ENCODE results near the gene CES2.

CES2 gene

DNA sequence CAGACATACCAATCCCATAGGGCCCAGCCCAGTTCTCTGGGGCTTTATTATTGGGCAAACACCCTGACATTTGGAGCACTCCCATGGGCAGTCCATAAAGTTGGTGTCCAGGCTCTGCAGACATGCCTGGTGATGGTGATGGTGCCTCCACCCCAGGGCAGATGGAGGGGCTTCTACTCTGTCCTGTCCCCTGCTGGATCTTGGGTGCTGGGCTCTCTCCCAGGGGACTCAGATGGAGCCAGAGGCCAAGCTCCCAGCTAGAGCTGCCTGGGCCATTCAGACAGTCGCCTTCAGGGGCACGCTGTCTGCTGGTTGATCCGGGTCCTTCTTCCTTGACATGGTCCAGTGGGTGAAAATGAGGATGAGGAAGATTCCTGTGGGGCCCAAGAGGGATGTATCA is 27.2 kb upstream of the CES2 start:
- Mint-ChIP-seq H3K27ac (no peak overlapping the region), H3K9me3 (no peaks in the 10 kb centered on the region)

GRCh38 chr16:66908762-66909559 is 26.4 kb upstream of the CES2 start:
- intact Hi-C loops (cut with micrococcal nuclease) = no loop called here
- no peak overlapping the region for H3K4me3 Mint-ChIP-seq
- no peaks in the 10 kb centered on the region for H3K9me3 Mint-ChIP-seq
- no peaks in the 10 kb centered on the region for H3K36me3 Mint-ChIP-seq (ENCODE audit: low read depth)
- peaks cover 29% of the 10 kb centered on the region for H3K27me3 Mint-ChIP-seq
- H3K27ac Mint-ChIP-seq = no peak overlapping the region
- H3K4me1 Mint-ChIP-seq (ENCODE audit: low read depth) = no peaks in the 10 kb centered on the region

More for the DNA sequence above, 27.2 kb upstream of the CES2 start:
- no peaks in the 10 kb centered on the region for H3K36me3 Mint-ChIP-seq (ENCODE audit: low read depth)
- H3K4me3 Mint-ChIP-seq = no peak overlapping the region
- no peaks in the 10 kb centered on the region for H3K4me1 Mint-ChIP-seq (ENCODE audit: low read depth)
- intact Hi-C loops (cut with micrococcal nuclease) = no loop called here
- H3K27me3 Mint-ChIP-seq = peaks cover 34% of the 10 kb centered on the region

DNA sequence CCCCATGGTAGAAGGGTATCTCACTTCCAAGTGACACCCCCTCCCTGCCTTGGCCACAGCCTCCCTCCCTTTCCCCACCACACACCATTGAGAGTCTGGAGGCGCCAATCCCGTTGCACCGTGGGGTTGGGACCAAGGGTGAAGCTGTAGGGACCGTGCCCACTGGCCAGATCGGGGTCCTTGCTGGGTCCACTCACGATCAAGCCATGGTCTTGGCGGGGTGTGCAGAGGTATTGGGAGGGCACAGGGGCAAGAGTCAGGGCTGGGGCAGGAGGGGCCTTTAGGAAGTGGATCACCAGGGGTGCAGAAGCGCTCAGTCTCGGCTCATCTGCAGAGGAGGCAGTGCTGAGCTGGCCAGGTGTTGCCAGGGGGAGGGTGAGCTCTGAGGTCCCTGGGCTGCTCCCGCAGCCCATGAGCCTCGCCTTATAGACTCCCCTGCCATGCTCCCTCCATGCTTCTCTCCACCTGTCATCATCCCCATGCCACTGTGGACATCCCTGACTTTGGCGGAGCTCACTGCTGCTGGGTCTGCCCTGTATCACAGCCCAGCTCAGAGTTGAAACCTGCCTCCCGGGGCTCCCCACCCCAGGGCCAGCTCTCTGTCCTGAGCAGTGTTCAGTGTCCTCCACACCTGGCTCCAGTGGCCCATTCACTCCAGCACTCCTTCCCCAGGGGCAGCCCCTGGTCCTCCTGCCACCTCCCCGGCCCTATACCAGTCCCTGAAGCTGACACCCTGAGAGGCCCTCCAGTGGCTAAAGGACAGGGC is 25.0 kb upstream of the CES2 start:
- intact Hi-C loops (cut with micrococcal nuclease) = no loop called here
- no peaks in the 10 kb centered on the region for H3K9me3 Mint-ChIP-seq
- H3K4me3 Mint-ChIP-seq = no peak overlapping the region
- peaks cover 35% of the 10 kb centered on the region for H3K27me3 Mint-ChIP-seq
- H3K36me3 Mint-ChIP-seq (ENCODE audit: low read depth) = no peaks in the 10 kb centered on the region
- H3K27ac Mint-ChIP-seq = no peak overlapping the region
- H3K4me1 Mint-ChIP-seq (ENCODE audit: low read depth) = no peaks in the 10 kb centered on the region

DNA sequence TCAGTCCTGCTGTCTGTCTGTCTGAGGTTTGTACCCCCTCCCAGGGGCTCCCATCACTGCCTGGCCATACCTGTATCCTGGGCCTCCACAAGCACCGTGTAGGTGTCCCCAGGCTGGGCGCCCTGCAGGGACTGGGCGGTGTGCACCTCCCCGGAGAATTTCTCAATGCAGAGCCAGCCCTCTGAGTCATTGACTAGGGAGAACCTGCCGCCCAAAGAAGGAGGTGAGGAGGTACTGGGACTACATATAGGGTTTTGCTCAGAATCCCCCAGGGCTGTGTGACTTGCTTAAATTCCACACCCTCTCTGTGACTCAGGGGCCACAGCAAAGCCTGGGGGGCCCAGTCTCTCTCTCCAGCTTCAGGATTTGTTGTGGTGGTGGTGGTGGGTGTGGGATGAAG is 24.2 kb upstream of the CES2 start:
- Mint-ChIP-seq H3K36me3 (ENCODE audit: low read depth) (no peaks in the 10 kb centered on the region), H3K4me3 (no peak overlapping the region), H3K27me3 (peaks cover 40% of the 10 kb centered on the region), H3K4me1 (ENCODE audit: low read depth) (no peaks in the 10 kb centered on the region), H3K27ac (no peak overlapping the region), H3K9me3 (no peaks in the 10 kb centered on the region)
- intact Hi-C loops (cut with micrococcal nuclease) = no loop called here

- Mint-ChIP-seq H3K27ac (no peak overlapping the region), H3K9me3 (no peaks in the 10 kb centered on the region), H3K4me1 (ENCODE audit: low read depth) (no peaks in the 10 kb centered on the region), H3K4me3 (no peak overlapping the region), H3K27me3 (peaks cover 39% of the 10 kb centered on the region), H3K36me3 (ENCODE audit: low read depth) (no peaks in the 10 kb centered on the region)
- intact Hi-C loops (cut with micrococcal nuclease) = no loop called here
These were observed 23.5 kb upstream of the CES2 start for GRCh38 chr16:66911801-66912200.

GRCh38 chr16:66913081-66913480 is 22.2 kb upstream of the CES2 start:
- H3K27me3 Mint-ChIP-seq = peaks cover 33% of the 10 kb centered on the region
- H3K36me3 Mint-ChIP-seq (ENCODE audit: low read depth) = no peaks in the 10 kb centered on the region
- no peaks in the 10 kb centered on the region for H3K4me1 Mint-ChIP-seq (ENCODE audit: low read depth)
- no peaks in the 10 kb centered on the region for H3K9me3 Mint-ChIP-seq
- H3K27ac Mint-ChIP-seq = no peak overlapping the region
- intact Hi-C loops (cut with micrococcal nuclease) = no loop called here
- H3K4me3 Mint-ChIP-seq = no peak overlapping the region

GRCh38 chr16:66913711-66914110 is 21.6 kb upstream of the CES2 start:
- no peak overlapping the region for H3K27ac Mint-ChIP-seq
- no peaks in the 10 kb centered on the region for H3K36me3 Mint-ChIP-seq (ENCODE audit: low read depth)
- H3K9me3 Mint-ChIP-seq = no peaks in the 10 kb centered on the region
- no peak overlapping the region for H3K4me3 Mint-ChIP-seq
- peaks cover 33% of the 10 kb centered on the region for H3K27me3 Mint-ChIP-seq
- intact Hi-C loops (cut with micrococcal nuclease) = no loop called here
- H3K4me1 Mint-ChIP-seq (ENCODE audit: low read depth) = no peaks in the 10 kb centered on the region

GRCh38 chr16:66914541-66914940 is 20.8 kb upstream of the CES2 start:
- Mint-ChIP-seq H3K36me3 (ENCODE audit: low read depth) (no peaks in the 10 kb centered on the region), H3K9me3 (no peaks in the 10 kb centered on the region), H3K27ac (no peak overlapping the region), H3K4me3 (no peak overlapping the region), H3K27me3 (peaks cover 39% of the 10 kb centered on the region), H3K4me1 (ENCODE audit: low read depth) (no peaks in the 10 kb centered on the region)
- intact Hi-C loops (cut with micrococcal nuclease) = no loop called here

- intact Hi-C loops (cut with micrococcal nuclease) = no loop called here
- Mint-ChIP-seq H3K36me3 (ENCODE audit: low read depth) (no peaks in the 10 kb centered on the region), H3K4me3 (no peak overlapping the region), H3K4me1 (ENCODE audit: low read depth) (no peaks in the 10 kb centered on the region), H3K27ac (no peak overlapping the region), H3K27me3 (peaks cover 44% of the 10 kb centered on the region), H3K9me3 (no peaks in the 10 kb centered on the region)
These were observed 20.3 kb upstream of the CES2 start for GRCh38 chr16:66915041-66915440.

- Mint-ChIP-seq H3K27me3 (peaks cover 44% of the 10 kb centered on the region), H3K27ac (no peak overlapping the region), H3K9me3 (no peaks in the 10 kb centered on the region), H3K4me1 (ENCODE audit: low read depth) (no peaks in the 10 kb centered on the region), H3K4me3 (no peak overlapping the region), H3K36me3 (ENCODE audit: low read depth) (no peaks in the 10 kb centered on the region)
- intact Hi-C loops (cut with micrococcal nuclease) = no loop called here
These were observed 18.8 kb upstream of the CES2 start for GRCh38 chr16:66916518-66916917.

DNA sequence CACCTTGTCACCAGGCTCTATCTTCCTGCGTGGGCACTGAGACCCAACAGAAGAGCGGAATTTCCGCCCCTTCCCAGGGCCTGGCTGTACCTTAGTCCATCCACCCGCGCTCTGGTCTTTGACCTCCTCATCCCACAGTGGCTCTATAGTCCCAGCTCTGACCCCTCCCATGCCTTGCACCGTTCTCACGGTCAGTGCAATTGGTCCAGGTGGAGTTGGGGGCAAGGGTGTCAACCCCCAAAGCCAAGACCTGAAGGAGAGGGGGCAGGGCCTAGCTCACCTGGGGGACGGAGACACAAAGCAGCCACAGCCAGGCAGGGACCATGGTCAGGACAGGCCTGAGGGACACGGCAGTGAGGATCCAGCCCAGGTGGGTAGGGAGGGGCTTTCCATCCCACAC is 17.6 kb upstream of the CES2 start:
- H3K4me1 Mint-ChIP-seq (ENCODE audit: low read depth) = no peaks in the 10 kb centered on the region
- no peak overlapping the region for H3K27ac Mint-ChIP-seq
- no peak overlapping the region for H3K4me3 Mint-ChIP-seq
- H3K36me3 Mint-ChIP-seq (ENCODE audit: low read depth) = no peaks in the 10 kb centered on the region
- peaks cover 52% of the 10 kb centered on the region for H3K27me3 Mint-ChIP-seq
- no peaks in the 10 kb centered on the region for H3K9me3 Mint-ChIP-seq
- intact Hi-C loops (cut with micrococcal nuclease) = no loop called here

DNA sequence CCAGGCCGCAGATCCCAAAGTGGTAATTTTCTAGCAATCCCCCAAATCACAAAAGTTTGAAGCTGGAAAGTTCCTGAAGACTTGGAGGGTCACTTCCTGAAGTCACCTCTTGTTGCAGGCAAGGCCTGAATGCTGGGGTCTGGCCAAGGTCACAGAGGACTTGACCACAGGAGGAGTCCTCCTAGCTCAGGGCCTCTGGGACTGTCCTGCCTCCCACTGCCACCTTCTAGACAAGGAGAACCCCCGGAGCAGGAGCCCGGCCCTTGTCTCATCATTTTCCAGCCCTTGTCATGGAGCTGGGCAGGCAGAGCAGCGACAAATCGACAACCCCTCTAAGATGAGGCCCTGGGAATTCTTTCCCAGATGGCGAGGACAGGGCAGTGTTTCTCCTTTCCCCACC is 17.0 kb upstream of the CES2 start:
- Mint-ChIP-seq H3K27me3 (peaks cover 58% of the 10 kb centered on the region), H3K4me1 (ENCODE audit: low read depth) (no peaks in the 10 kb centered on the region), H3K27ac (no peak overlapping the region), H3K4me3 (no peak overlapping the region), H3K36me3 (ENCODE audit: low read depth) (no peaks in the 10 kb centered on the region), H3K9me3 (no peaks in the 10 kb centered on the region)
- intact Hi-C loops (cut with micrococcal nuclease) = no loop called here

GRCh38 chr16:66918803-66919568 is 16.3 kb upstream of the CES2 start, which contains the start of gene CDH16:
CDH16 (minus strand) TSS chr16:66918885; CDS start chr16:66918065, 820 bp downstream.
- Mint-ChIP-seq H3K9me3 (no peaks in the 10 kb centered on the region), H3K27ac (no peak within 1 kb of the TSS), H3K4me3 (no peak within 1 kb of the TSS), H3K27me3 (peaks cover 65% of the 10 kb centered on the region), H3K4me1 (ENCODE audit: low read depth) (peaks cover 5% of the 10 kb centered on the region), H3K36me3 (ENCODE audit: low read depth) (no peaks in the 10 kb centered on the region)
- intact Hi-C loops (cut with micrococcal nuclease) = no loop called here

Data from dendritic cell treated with granulocyte-macrophage colony-stimulating factor and Interleukin-4, amounts not matched to agents 40 ng/mL and 50 ng/mL, for 4 days (primary cell).